ENCODE data around the gene GABARAP.
A peak's percentile ranks its signal among the peaks of the same experiment; 100 is the strongest.

Gene GABARAP

DNA sequence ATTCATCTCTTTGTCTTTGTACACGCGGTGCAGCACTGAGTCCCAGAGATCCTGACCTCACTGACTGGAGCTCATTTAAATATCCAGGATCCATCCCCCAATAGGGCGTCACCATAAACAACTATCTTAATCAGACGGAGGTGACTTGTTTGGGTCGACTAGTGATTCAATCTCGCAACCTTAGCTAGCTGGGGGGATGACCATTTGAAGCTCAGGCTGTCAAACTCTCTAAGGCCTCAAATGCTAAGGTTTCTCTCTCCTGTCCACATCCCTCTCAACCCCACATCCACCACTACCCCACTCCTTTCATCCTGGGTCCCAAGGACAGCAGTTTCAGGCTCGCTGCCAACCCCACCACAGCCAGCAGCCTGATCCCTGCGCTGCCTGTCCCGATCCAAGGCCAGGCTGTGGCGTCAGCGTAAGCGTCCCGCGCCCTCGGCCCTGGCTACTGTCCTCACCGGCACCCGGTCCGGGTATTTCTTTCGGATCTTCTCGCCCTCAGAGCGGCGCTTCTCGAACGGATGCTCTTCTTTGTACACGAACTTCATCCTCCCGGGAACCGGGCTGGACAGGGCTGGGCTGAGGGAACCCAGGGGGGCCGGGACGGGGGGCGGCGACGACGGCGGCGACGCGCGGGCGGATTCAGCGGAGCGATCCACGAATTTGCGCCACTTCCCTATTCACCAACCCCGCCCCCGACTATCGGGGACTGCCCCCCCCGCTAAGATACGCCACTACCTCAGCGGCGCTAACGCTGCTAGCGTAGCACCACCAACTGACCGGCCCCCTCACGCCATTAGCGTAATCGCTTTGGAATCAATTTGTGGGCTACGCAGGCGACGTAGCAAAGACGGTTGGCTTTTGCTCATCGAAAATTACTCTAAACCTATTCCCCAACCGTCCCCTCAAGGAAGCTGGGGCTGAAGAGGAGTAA lies at the start of gene GABARAP:
TSS of gene GABARAP (minus strand) at position 667 of the 934 bp plus-strand sequence. CDS start at position 548, 119 bp downstream.
- TF ChIP-seq, protein P1, sequence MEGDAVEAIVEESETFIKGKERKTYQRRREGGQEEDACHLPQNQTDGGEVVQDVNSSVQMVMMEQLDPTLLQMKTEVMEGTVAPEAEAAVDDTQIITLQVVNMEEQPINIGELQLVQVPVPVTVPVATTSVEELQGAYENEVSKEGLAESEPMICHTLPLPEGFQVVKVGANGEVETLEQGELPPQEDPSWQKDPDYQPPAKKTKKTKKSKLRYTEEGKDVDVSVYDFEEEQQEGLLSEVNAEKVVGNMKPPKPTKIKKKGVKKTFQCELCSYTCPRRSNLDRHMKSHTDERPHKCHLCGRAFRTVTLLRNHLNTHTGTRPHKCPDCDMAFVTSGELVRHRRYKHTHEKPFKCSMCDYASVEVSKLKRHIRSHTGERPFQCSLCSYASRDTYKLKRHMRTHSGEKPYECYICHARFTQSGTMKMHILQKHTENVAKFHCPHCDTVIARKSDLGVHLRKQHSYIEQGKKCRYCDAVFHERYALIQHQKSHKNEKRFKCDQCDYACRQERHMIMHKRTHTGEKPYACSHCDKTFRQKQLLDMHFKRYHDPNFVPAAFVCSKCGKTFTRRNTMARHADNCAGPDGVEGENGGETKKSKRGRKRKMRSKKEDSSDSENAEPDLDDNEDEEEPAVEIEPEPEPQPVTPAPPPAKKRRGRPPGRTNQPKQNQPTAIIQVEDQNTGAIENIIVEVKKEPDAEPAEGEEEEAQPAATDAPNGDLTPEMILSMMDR (IDR thresholded peaks at IDR 0.05), result peak; percentile 16
- Histone ChIP-seq H3K36me3 (peaks cover 53% of the 10 kb centered on the region), H3K9me3 (no peaks in the 10 kb centered on the region), H3K27me3 (no peaks in the 10 kb centered on the region), H3K4me3 (ENCODE audit: low read depth in 1 of 2, low read length in 1 of 2) (peak within 1 kb of the TSS; percentile 84 to 98), H3K4me1 (ENCODE audit: control insufficient read depth in 1 of 2, insufficient read depth in 1 of 2, low read depth in 1 of 2, low read length in 1 of 2) (peaks cover 38 to 40% of the 10 kb centered on the region in 2 experiments), H3K27ac (peak within 1 kb of the TSS; percentile 99)

- TF ChIP-seq, protein P1 (IDR thresholded peaks at IDR 0.05), result no peak
- peaks cover 8 to 16% of the 10 kb centered on the region in 2 experiments for H3K4me1 ChIP-seq (ENCODE audit: control insufficient read depth in 1 of 2, insufficient read depth in 1 of 2, low read depth in 1 of 2, low read length in 1 of 2)
- no peaks in the 10 kb centered on the region for H3K9me3 ChIP-seq
- no peak overlapping the region for H3K4me3 ChIP-seq (ENCODE audit: low read depth in 1 of 2, low read length in 1 of 2)
- no peaks in the 10 kb centered on the region for H3K36me3 ChIP-seq
- peaks cover 100% of the 10 kb centered on the region for H3K27me3 ChIP-seq
- H3K27ac ChIP-seq, result no peak overlapping the region
Measured at GRCh38 chr17:7290685-7291084, 48.4 kb upstream of the GABARAP start.

DNA sequence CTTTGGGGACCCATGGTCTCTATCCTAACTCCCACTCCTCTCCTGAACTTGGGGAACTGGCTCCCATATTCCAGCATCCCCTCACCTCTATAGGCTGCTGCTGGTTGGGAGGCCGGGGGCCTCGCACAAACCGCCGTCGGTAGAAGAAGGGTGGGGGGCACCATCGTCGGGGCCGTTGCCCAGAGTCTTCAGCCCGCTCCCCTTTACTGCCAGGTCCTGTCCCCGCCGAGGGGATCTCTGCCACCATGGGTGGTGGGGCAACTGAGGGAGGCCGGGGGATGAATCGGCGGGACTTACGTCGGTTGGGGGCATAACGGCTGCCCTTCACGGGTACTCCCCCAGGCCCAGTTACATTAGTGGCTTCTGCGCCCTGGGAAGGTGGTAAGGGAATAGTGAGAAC lies 47.9 kb upstream of the GABARAP start:
- Histone ChIP-seq H3K4me3 (ENCODE audit: low read depth in 1 of 2, low read length in 1 of 2) (no peak overlapping the region), H3K36me3 (no peaks in the 10 kb centered on the region), H3K4me1 (ENCODE audit: control insufficient read depth in 1 of 2, insufficient read depth in 1 of 2, low read depth in 1 of 2, low read length in 1 of 2) (peaks cover 5 to 15% of the 10 kb centered on the region in 2 experiments), H3K27ac (no peak overlapping the region), H3K9me3 (no peaks in the 10 kb centered on the region), H3K27me3 (peaks cover 100% of the 10 kb centered on the region)
- TF ChIP-seq, protein P1 (IDR thresholded peaks at IDR 0.05), result no peak

DNA sequence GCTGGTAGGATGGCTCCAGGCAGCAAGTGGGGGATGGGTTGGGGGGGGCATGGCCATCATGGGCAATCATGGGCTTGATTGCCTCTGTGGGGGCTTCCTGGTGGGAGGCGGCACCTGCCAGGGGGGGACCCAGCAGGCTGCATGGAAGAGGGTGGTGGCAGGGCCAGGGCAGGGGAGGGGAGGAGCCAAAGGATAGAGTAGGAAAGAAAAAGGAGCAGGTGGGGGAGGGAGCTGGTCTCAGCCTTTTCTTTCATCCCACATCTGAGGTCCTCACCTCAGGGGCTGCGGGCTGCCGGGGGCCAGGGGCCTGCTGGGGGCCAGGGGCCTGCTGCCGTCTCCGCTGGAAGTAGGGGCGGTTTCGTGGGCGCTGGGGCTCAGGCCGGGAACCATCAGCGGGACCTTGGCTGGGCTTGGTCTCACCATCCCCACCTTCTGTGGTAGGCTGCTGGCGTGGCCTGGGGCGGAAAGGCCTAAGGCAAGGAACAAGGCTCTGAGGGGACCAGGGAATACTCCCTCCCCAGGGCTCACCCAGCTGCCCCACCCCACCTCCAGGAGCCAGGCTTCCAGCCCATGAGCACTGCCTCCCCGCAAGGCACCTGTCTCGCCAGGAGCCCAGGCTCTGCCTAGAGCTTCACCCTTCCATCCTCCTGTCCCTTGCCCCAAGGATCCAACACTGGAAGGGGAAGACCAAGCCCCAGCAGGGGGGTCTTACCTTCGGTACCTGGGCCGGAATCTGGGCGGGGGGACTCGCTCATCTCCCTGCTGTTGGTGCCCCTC lies 47.2 kb upstream of the GABARAP start:
- Histone ChIP-seq H3K4me3 (ENCODE audit: low read depth in 1 of 2, low read length in 1 of 2) (no peak overlapping the region), H3K27me3 (peaks cover 100% of the 10 kb centered on the region), H3K36me3 (no peaks in the 10 kb centered on the region), H3K9me3 (no peaks in the 10 kb centered on the region), H3K4me1 (ENCODE audit: control insufficient read depth in 1 of 2, insufficient read depth in 1 of 2, low read depth in 1 of 2, low read length in 1 of 2) (peaks cover 0 to 9% of the 10 kb centered on the region in 2 experiments), H3K27ac (no peak overlapping the region)
- TF ChIP-seq, protein P1 (IDR thresholded peaks at IDR 0.05), result no peak

DNA sequence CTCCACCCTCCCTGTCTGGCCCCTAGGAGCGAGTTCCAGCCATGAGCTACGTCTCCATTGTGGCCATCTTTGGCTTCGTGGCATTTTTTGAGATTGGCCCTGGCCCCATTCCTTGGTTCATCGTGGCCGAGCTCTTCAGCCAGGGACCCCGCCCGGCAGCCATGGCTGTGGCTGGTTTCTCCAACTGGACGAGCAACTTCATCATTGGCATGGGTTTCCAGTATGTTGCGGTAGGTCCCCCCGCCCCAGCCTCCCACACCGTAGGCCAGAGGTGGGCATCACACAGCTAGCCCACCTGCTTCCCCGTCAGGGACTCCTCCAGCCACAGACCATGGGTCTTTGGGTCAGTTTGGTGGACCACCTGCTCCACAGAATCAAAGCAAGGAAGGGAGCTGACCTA lies 43.4 kb upstream of the GABARAP start:
- TF ChIP-seq, protein P1 (IDR thresholded peaks at IDR 0.05), result no peak
- no peaks in the 10 kb centered on the region for H3K36me3 ChIP-seq
- no peak overlapping the region for H3K27ac ChIP-seq
- peaks cover 11 to 19% of the 10 kb centered on the region in 2 experiments for H3K4me1 ChIP-seq (ENCODE audit: control insufficient read depth in 1 of 2, insufficient read depth in 1 of 2, low read depth in 1 of 2, low read length in 1 of 2)
- H3K9me3 ChIP-seq, result no peaks in the 10 kb centered on the region
- H3K4me3 ChIP-seq (ENCODE audit: low read depth in 1 of 2, low read length in 1 of 2), result no peak overlapping the region
- H3K27me3 ChIP-seq, result peaks cover 100% of the 10 kb centered on the region

All from neutrophil (primary cell).